Tibial artery (tissue), 4 donors: ENCODE measurements around the gene TOP2A.
A peak's percentile ranks its signal among the peaks of the same experiment; 100 is the strongest.

ENCODE experiments used
- DNase-seq, 2 donors: peaks; one replicate each; pipeline ENCODE4 v3.0.0-alpha.2; 2019
- H3K27ac ChIP-seq, 2 donors: fragments of 200-600 bp; sonication (generic) in 1 of 2; 1 replicate in 1 of 2; 2 replicates in 1 of 2; pipeline ENCODE4 v1.5.1; 2018 to 2019; ENCODE audit warnings: mild to moderate bottlenecking in 1 of 2
- H3K27me3 ChIP-seq, 2 donors: fragments of 200-600 bp; sonication (generic) in 1 of 2; one replicate each; pipeline versions ENCODE4 v1.5.1 to v1.6.0; 2016 to 2019
- H3K36me3 ChIP-seq, 3 donors: fragments of 200-600 bp; sonication (generic) in 2 of 3; one replicate each; pipeline ENCODE4 v1.5.1; 2016 to 2019; ENCODE audit warnings: mild to moderate bottlenecking in 2 of 3
- H3K4me1 ChIP-seq, 4 donors: fragments of 200-600 bp; sonication (generic) in 2 of 4; 1 replicate in 3 of 4; 2 replicates in 1 of 4; pipeline ENCODE4 v1.5.1; 2016 to 2019
- H3K4me3 ChIP-seq, 2 donors: fragments of 200-600 bp; sonication (generic) in 1 of 2; 1 replicate in 1 of 2; 2 replicates in 1 of 2; pipeline ENCODE4 v1.5.1; 2018 to 2019; ENCODE audit warnings: mild to moderate bottlenecking in 2 of 2
- H3K9me3 ChIP-seq, 3 donors: fragments of 200-600 bp; sonication (generic) in 1 of 3; one replicate each; pipeline ENCODE4 v1.5.1; 2016 to 2019
- intact Hi-C: fragments of 100-400 bp; cut with DNase I; formaldehyde crosslinking; loops from one replicate; pipeline ENCODE4 v1.15.0; 2023; ENCODE audit warnings: low total_unique reads
- TF ChIP-seq, protein P1 (sequence below), 2 experiments: fragments of 200-600 bp in 1 of 2; fragments of 450-650 bp in 1 of 2; IDR thresholded peaks; one replicate each; pipeline ENCODE4 v1.5.1; 2017 to 2019; ENCODE audit warnings: antibody characterized with exemption in 2 of 2, mild to moderate bottlenecking in 1 of 2, moderate library complexity in 1 of 2

The TOP2A gene

DNA sequence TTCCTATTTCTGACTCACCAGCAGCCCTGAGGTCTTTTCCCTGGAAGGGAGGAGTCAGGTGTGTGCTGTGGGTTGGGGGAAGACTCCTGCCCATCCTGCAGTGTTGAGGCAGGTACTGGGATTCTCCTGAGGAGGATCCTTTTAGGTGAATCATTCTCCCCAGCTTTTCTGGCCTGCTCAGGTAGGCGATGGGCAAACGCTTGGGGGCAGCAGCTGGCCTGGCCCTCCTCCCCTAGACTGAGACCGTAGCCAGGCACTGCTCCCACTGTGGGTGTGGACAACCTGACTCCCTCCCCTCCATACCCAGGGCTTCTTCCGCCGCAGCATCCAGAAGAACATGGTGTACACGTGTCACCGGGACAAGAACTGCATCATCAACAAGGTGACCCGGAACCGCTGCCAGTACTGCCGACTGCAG lies 68.2 kb downstream of the TOP2A start:
- Histone ChIP-seq H3K27me3 (no peaks in the 10 kb centered on the region), H3K4me1 (peaks cover 0 to 64% (median 57%) of the 10 kb centered on the region in 4 donors), H3K27ac (peak overlapping the region in 1 of 2 donors; percentile 96), H3K4me3 (no peak overlapping the region), H3K9me3 (no peaks in the 10 kb centered on the region), H3K36me3 (peaks cover 0 to 62% (median 58%) of the 10 kb centered on the region in 3 donors)
- DNase-seq: no peak
- TF ChIP-seq, protein P1, sequence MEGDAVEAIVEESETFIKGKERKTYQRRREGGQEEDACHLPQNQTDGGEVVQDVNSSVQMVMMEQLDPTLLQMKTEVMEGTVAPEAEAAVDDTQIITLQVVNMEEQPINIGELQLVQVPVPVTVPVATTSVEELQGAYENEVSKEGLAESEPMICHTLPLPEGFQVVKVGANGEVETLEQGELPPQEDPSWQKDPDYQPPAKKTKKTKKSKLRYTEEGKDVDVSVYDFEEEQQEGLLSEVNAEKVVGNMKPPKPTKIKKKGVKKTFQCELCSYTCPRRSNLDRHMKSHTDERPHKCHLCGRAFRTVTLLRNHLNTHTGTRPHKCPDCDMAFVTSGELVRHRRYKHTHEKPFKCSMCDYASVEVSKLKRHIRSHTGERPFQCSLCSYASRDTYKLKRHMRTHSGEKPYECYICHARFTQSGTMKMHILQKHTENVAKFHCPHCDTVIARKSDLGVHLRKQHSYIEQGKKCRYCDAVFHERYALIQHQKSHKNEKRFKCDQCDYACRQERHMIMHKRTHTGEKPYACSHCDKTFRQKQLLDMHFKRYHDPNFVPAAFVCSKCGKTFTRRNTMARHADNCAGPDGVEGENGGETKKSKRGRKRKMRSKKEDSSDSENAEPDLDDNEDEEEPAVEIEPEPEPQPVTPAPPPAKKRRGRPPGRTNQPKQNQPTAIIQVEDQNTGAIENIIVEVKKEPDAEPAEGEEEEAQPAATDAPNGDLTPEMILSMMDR (IDR thresholded peaks at IDR 0.05): no peak
- intact Hi-C loops: loop anchor here (2.0 kb wide), 1 partner anchor 41 kb away; the partner anchor contains the start of gene RARA

DNA sequence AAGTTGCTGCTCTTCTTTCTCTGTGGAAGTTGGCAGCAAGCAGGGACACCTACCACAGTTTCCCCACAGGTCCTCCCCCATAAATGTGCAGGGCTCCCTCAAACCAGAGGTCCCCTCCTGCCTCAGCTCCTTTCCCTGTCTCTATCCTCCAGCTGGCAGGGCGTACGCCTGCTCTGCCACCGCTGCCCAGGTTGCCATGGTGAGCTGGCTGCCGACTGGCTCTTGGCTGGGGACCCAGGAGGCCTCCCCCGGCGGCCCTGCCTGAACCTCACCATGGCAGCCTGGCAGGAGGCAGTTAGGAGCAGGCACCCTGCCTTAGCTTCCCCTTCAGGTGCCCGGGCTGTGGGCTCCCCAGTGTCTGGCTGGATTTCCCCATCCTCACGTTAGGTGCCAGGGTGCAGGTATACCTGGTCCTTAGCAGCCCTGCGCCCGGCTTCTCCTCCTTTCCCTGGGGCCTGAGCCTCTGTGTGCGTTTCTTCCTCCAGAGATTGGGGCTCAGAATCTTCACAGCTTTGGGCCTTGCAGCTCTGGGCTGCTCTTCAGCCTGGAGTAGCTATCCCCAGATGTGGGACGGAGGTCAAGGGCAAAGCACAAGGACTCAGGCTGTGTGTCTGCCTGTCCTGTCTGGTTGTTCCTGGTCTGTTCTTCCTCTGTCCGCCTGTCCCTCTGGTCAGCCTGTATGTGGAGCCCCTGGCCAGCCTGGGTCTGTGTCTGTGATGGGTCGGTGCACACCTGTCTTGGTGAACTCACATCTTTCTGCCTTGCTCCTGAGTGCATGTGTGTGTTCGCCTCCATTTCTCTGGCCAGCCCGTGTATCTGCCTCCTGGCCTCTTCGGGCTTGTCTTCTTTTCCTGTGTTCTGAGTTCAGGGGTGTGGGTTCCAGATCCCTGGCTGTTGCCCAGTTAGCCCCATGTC lies 68.9 kb downstream of the TOP2A start:
- TF ChIP-seq, protein P1 (IDR thresholded peaks at IDR 0.05): no peak
- H3K4me1 ChIP-seq: peaks cover 0 to 70% (median 63%) of the 10 kb centered on the region in 4 donors
- peaks cover 0 to 55% (median 52%) of the 10 kb centered on the region in 3 donors for H3K36me3 ChIP-seq
- intact Hi-C loops: loop anchor here (2.0 kb wide), 1 partner anchor 40 kb away; the partner anchor contains the start of gene RARA
- H3K27ac ChIP-seq: peak overlapping the region in 1 of 2 donors; percentile 96
- H3K4me3 ChIP-seq: no peak overlapping the region
- peak; percentile 67 to 89 for DNase-seq
- no peaks in the 10 kb centered on the region for H3K27me3 ChIP-seq
- H3K9me3 ChIP-seq: no peaks in the 10 kb centered on the region

DNA sequence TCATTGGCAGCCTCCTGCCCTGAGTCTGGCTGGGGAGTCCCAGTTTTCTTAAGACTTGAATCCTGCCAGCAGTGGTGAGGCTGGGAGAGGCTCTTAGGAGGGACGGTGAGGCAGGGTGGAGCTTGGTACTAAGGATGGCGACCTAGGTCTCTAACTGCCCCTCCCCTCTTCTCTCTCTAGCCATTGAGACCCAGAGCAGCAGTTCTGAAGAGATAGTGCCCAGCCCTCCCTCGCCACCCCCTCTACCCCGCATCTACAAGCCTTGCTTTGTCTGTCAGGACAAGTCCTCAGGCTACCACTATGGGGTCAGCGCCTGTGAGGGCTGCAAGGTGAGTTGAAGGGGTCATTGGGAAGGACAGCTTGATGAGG lies 69.6 kb downstream of the TOP2A start:
- H3K27me3 ChIP-seq: no peaks in the 10 kb centered on the region
- H3K4me3 ChIP-seq: peak overlapping the region in 1 of 2 donors; percentile 70
- intact Hi-C loops: loop anchor here (2.0 kb wide), 1 partner anchor 39 kb away; the partner anchor contains the start of gene RARA
- no peak for DNase-seq
- H3K9me3 ChIP-seq: no peaks in the 10 kb centered on the region
- H3K4me1 ChIP-seq: peaks cover 0 to 77% (median 70%) of the 10 kb centered on the region in 4 donors
- H3K36me3 ChIP-seq: peaks cover 0 to 48% (median 45%) of the 10 kb centered on the region in 3 donors
- H3K27ac ChIP-seq: peak overlapping the region; percentile 96
- TF ChIP-seq, protein P1 (IDR thresholded peaks at IDR 0.05): no peak

DNA sequence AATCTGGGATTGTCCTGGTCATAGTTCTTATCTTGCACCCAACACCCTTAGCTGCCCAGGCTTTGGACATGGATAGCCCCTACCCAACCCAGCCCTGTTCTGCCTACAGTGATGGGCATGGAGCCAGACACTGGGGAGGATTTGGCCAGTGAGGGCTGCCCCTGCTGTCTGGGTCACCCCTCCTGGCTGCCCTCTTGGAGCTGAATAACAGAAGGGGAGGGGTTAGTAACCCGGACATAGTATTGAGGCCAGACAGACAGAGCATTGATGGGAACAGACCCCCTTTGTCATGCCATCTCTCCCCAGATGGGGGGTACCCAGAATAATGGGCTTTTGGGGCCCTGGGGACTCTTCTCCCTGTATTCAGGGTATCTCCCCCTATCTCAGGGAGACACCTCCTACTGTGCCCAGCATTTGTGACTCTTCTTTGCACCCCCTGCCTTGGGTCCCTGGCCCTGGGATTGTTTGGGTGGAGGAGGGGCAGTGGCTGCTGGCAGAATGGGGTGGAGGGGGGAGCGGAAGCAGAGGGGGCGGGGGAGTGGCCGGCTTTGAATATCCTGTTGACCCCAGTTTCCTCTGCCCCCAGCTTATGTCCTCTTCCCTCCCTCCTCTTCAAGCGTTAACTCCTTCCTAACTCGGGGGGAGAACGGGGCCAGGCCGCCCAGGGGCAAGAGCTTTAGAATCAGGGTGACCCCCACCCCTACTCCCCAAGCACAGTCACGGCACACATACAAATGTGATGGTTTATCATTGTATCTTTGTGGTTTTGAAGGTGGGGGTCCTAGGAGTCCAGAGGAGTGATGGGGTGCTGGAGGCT lies 70.2 kb downstream of the TOP2A start:
- TF ChIP-seq, protein P1 (IDR thresholded peaks at IDR 0.05): no peak
- Histone ChIP-seq H3K27me3 (no peaks in the 10 kb centered on the region), H3K36me3 (peaks cover 0 to 42% (median 39%) of the 10 kb centered on the region in 3 donors), H3K4me1 (peaks cover 0 to 83% (median 73%) of the 10 kb centered on the region in 4 donors), H3K27ac (peak overlapping the region; percentile 96), H3K4me3 (peak overlapping the region in 1 of 2 donors; percentile 70), H3K9me3 (no peaks in the 10 kb centered on the region)
- intact Hi-C loops: loop anchor here (2.0 kb wide), 1 partner anchor 39 kb away; the partner anchor contains the start of gene RARA
- DNase-seq: no peak

DNA sequence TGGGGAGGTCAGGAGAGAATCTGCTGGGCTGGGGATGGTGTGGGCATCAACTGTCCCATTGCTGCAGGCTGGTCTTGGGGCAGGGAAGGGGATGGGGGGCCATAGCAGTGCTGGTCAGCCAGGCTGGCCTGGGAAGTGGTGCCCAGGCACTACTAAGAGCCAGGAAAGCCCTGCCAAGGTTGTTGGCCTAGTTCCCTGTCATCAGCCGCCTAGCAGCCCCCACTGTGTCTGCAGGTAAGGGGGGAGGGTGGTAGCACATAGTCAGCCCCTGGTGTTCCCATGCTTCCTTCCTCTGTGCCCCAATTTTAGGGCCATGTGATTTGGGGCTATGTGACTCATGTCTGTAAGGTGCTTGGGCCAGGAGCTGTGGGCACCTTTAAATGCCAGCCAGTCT lies 70.9 kb downstream of the TOP2A start:
- Histone ChIP-seq H3K9me3 (no peaks in the 10 kb centered on the region), H3K27ac (peak overlapping the region; percentile 96), H3K27me3 (no peaks in the 10 kb centered on the region), H3K36me3 (peaks cover 0 to 35% (median 31%) of the 10 kb centered on the region in 3 donors), H3K4me1 (peaks cover 0 to 83% (median 73%) of the 10 kb centered on the region in 4 donors), H3K4me3 (peak overlapping the region in 1 of 2 donors; percentile 70)
- intact Hi-C loops: no loop called here
- peak in 1 of 2 donors; percentile 18 for DNase-seq
- TF ChIP-seq, protein P1 (IDR thresholded peaks at IDR 0.05): no peak
